ENCODE data around the gene OR2Y1.
"Not testable (repeated sequence)": the region's sequence is repeated elsewhere in the genome, so short reads cannot be mapped to it uniquely, and the experiment has no call there.

Gene OR2Y1, protein sequence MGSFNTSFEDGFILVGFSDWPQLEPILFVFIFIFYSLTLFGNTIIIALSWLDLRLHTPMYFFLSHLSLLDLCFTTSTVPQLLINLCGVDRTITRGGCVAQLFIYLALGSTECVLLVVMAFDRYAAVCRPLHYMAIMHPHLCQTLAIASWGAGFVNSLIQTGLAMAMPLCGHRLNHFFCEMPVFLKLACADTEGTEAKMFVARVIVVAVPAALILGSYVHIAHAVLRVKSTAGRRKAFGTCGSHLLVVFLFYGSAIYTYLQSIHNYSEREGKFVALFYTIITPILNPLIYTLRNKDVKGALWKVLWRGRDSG

DNA sequence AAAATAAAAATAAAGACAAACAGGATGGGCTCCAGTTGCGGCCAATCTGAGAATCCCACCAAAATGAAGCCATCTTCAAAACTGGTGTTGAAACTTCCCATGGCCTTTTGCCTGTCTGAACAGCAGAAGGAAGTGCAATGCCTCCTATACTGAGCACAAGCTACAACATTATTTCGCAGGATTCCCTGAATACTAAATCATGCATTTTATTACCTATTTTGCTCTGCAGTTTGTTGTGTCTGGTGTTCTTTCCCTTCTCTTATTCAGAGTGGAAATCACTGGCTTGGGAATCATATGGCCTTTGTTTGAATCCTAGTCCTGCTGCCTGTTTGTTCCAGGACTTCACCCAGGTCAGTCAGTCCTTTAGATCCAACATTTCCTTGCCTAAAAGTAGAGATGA is at the start of gene OR2Y1:
TSS of gene OR2Y1 (minus strand) at position 101 of the 400 bp plus-strand sequence. CDS start at position 101, 0 bp downstream.
- H3K36me3 ChIP-seq (ENCODE audit: control insufficient read depth, insufficient read depth, low read length): no peaks in the 10 kb centered on the region
- no peak within 1 kb of the TSS for H3K9ac ChIP-seq (ENCODE audit: low read length)
- no peaks in the 10 kb centered on the region for H3K4me1 ChIP-seq (ENCODE audit: control insufficient read depth, insufficient read depth, low read length)
- H3K27me3 ChIP-seq (ENCODE audit: control insufficient read depth, insufficient read depth, low read length): no peaks in the 10 kb centered on the region
- no peaks in the 10 kb centered on the region for H3K9me3 ChIP-seq (ENCODE audit: control insufficient read depth, low read length)
- H3K4me3 ChIP-seq (ENCODE audit: low read length): no peak within 1 kb of the TSS

DNA sequence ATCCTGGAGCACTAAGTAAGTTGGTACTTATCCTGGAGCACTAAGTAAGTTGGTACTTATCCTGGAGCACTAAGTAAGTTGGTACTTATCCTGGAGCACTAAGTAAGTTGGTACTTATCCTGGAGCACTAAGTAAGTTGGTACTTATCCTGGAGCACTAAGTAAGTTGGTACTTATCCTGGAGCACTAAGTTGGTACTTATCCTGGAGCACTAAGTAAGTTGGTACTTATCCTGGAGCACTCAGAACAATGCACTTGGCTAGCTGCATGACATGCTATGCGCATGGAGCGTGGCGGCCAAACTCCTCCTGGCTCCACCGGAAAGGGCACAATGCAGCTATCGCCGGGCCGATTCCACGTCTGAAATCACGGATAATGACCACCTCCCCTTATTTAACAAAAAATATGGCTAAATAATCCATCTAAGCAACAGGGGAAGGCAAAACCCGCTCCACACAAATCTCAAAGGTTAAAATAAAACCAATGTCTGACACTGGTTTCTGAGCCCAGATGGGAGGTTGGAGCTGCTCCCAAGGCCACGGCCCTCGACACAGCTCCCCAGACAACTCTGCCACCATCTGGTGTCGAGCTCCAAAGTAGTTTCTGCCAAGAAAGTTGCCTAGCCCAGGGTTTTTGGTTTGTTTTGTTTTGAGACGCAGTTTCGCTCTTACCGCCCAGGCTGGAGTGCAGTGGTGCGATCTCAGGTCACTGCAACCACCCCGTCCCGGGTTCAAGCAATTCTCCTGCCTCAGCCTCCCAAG is 49.0 kb upstream of the OR2Y1 start:
- not testable (repeated sequence) for H3K36me3 ChIP-seq (ENCODE audit: control insufficient read depth, insufficient read depth, low read length); H3K9me3 ChIP-seq (ENCODE audit: control insufficient read depth, low read length); H3K9ac ChIP-seq (ENCODE audit: low read length); H3K27me3 ChIP-seq (ENCODE audit: control insufficient read depth, insufficient read depth, low read length); H3K4me3 ChIP-seq (ENCODE audit: low read length)
- H3K4me1 ChIP-seq (ENCODE audit: control insufficient read depth, insufficient read depth, low read length): peaks cover 20% of the 10 kb centered on the region

DNA sequence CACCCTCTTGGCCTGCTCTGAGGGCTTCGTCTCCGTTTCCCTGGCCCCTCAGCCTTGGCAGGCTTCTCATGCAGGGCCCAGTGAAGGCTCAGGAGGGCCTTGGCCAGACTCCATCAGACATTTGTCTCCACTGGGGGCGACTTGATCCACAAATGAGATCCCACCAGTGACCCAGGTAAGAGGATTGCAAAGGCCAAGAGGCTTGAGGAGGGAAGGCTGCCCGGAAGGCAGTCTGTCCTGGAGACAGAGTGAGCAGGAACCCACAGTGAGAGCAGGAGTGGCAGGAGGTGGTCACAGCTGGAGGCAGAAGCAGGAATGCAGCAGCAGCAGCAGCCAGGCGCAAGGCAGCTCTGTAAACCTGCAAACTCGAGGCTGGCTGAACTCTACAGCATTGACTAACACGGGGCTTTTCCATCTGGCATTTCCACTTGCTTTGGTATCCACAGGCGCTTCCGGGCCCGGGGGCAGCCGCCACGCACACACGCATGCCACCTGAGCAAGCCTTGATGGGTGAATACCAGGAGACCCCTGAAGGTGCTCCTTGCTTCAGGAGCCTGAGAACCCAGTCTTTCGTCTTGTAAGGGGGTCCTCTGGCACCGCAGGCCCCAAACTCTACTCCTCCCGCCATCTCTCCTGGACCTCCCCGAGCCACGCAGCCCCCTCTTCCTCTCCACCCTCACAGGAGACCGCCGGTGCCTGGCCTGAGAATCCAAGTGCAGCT is 48.0 kb upstream of the OR2Y1 start:
- Histone ChIP-seq H3K27me3 (ENCODE audit: control insufficient read depth, insufficient read depth, low read length) (no peaks in the 10 kb centered on the region), H3K4me3 (ENCODE audit: low read length) (no peak overlapping the region), H3K36me3 (ENCODE audit: control insufficient read depth, insufficient read depth, low read length) (no peaks in the 10 kb centered on the region), H3K9me3 (ENCODE audit: control insufficient read depth, low read length) (no peaks in the 10 kb centered on the region), H3K4me1 (ENCODE audit: control insufficient read depth, insufficient read depth, low read length) (peaks cover 20% of the 10 kb centered on the region), H3K9ac (ENCODE audit: low read length) (no peak overlapping the region)

DNA sequence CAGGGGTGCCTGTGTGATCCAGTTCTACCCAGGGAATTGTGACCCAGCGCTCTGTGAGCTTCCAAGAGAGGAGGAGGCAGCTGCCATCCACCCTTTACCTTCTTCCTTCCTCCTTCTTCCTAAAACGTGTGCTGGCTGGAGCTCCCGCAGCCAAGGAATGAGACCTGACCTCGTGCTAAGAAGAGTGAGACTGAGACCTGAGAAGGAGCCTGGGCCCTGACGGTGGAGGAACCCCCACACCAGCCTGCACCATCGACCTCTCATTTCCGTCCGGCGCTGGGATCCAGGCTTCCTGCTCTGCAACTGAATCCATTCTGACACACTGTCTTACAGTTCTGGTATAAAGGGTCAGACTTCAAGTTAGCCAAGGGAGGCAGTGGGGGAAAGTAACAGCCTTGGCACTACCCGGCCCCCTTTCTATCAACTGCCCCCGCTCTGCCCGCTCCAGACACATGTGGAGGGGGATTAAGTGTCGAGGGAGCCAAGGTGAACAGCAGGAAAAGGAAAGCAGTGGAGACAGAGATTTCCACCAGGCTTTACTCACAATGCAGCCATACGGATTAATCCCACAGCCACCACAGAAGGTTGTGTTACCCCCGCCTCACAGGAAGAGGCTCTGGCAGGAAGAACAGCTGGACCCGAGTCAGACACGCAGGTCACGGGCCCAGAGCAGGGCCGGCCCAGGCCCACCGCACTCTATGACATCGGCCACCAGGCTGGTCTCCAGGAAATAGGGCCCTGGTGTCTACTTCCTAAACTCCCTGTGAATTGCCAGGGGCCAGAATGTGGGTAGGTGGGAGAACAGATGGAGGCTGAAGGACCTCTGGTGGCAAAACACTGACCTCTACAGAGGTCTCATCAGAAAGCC is 46.9 kb upstream of the OR2Y1 start:
- H3K36me3 ChIP-seq (ENCODE audit: control insufficient read depth, insufficient read depth, low read length): no peaks in the 10 kb centered on the region
- H3K9ac ChIP-seq (ENCODE audit: low read length): peak overlapping the region; percentile 42
- peaks cover 20% of the 10 kb centered on the region for H3K4me1 ChIP-seq (ENCODE audit: control insufficient read depth, insufficient read depth, low read length)
- H3K9me3 ChIP-seq (ENCODE audit: control insufficient read depth, low read length): no peaks in the 10 kb centered on the region
- H3K27me3 ChIP-seq (ENCODE audit: control insufficient read depth, insufficient read depth, low read length): no peaks in the 10 kb centered on the region
- H3K4me3 ChIP-seq (ENCODE audit: low read length): no peak overlapping the region

DNA sequence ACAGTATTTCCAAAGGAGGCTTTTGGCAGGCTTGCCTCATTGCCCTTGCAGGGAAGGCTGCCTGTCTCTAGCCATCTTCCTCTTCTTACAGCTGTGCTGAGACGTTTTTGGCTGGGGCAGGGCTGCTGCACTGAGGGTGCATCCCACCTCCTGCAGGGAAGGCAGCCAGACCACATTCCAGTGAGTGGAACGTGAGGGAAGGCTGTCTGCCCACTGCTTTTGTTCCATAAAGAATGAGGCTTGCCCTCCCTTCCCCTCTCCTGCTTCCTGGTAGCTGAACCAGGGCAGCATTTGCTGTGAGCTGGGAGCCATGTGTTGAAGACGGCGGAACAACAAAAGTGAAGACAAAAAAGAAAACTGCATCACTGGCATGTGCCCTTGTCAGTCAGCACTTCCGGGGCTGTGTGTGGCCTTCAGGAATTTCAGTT is 46.0 kb upstream of the OR2Y1 start:
- H3K27me3 ChIP-seq (ENCODE audit: control insufficient read depth, insufficient read depth, low read length): no peaks in the 10 kb centered on the region
- no peak overlapping the region for H3K4me3 ChIP-seq (ENCODE audit: low read length)
- H3K36me3 ChIP-seq (ENCODE audit: control insufficient read depth, insufficient read depth, low read length): no peaks in the 10 kb centered on the region
- H3K4me1 ChIP-seq (ENCODE audit: control insufficient read depth, insufficient read depth, low read length): peaks cover 20% of the 10 kb centered on the region
- H3K9me3 ChIP-seq (ENCODE audit: control insufficient read depth, low read length): no peaks in the 10 kb centered on the region
- peak overlapping the region; percentile 42 for H3K9ac ChIP-seq (ENCODE audit: low read length)

DNA sequence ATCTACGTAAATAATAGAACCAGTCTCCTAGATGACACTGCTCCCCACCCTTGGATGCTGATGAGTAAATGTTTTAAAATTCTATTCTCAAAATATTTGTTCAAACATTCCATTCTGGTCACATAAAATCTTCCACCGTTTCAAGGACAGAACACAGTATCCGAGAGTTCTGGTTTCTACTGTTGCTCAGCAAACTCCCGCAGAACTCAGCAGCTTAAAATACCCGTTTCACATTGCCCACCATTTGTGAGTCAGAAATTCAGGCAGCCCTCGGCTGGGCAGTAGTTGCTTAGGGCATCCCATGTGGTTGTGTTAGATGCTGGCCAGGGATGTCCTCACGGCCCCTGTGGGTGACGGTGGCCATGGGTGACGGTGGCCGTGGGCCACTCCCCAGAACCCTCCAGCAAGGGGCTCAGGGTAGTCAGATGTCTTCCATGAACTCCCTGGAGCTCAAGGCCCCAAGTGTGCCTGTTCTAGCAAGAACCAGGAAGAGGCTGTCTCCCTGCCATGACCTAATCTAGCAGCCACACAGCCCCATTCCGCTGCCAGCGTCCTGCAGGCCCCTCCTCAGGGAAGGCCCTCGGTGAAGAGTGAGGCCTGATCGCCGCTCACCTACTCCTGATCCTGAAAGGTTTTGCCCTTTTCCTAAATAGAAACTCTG is 45.4 kb upstream of the OR2Y1 start:
- Histone ChIP-seq H3K4me1 (ENCODE audit: control insufficient read depth, insufficient read depth, low read length) (peaks cover 20% of the 10 kb centered on the region), H3K9me3 (ENCODE audit: control insufficient read depth, low read length) (no peaks in the 10 kb centered on the region), H3K4me3 (ENCODE audit: low read length) (no peak overlapping the region), H3K9ac (ENCODE audit: low read length) (peak overlapping the region; percentile 42), H3K27me3 (ENCODE audit: control insufficient read depth, insufficient read depth, low read length) (no peaks in the 10 kb centered on the region), H3K36me3 (ENCODE audit: control insufficient read depth, insufficient read depth, low read length) (no peaks in the 10 kb centered on the region)

DNA sequence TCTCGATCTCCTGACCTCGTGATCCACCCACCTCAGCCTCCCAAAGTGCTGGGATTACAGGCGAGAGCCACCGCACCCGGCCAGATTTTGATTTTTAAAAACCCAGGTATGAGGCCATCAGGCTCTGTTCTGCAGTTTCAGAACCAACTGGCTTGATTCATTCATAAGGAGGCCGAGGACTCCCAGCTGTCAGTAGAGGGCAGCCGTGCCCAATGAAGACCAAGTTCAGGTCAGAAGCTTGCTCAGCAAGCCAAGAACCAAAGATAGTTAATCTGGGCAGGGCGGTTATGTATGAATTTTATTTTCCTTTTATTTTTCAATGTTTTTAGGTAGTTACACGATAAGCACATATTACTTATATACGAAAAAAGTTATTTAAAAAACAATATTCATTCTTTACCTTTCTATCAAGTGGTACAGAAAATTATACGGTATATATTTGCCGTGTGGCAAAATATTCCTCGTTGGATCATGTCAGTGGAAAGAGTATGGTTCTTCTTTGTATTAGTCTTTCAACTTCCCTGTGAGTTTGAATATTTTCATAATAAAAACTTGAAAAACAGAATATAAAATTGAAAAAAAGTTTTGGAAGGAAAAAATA is 44.7 kb upstream of the OR2Y1 start:
- H3K27me3 ChIP-seq (ENCODE audit: control insufficient read depth, insufficient read depth, low read length): no peaks in the 10 kb centered on the region
- H3K4me3 ChIP-seq (ENCODE audit: low read length): no peak overlapping the region
- H3K36me3 ChIP-seq (ENCODE audit: control insufficient read depth, insufficient read depth, low read length): no peaks in the 10 kb centered on the region
- H3K4me1 ChIP-seq (ENCODE audit: control insufficient read depth, insufficient read depth, low read length): peaks cover 20% of the 10 kb centered on the region
- no peak overlapping the region for H3K9ac ChIP-seq (ENCODE audit: low read length)
- no peaks in the 10 kb centered on the region for H3K9me3 ChIP-seq (ENCODE audit: control insufficient read depth, low read length)

DNA sequence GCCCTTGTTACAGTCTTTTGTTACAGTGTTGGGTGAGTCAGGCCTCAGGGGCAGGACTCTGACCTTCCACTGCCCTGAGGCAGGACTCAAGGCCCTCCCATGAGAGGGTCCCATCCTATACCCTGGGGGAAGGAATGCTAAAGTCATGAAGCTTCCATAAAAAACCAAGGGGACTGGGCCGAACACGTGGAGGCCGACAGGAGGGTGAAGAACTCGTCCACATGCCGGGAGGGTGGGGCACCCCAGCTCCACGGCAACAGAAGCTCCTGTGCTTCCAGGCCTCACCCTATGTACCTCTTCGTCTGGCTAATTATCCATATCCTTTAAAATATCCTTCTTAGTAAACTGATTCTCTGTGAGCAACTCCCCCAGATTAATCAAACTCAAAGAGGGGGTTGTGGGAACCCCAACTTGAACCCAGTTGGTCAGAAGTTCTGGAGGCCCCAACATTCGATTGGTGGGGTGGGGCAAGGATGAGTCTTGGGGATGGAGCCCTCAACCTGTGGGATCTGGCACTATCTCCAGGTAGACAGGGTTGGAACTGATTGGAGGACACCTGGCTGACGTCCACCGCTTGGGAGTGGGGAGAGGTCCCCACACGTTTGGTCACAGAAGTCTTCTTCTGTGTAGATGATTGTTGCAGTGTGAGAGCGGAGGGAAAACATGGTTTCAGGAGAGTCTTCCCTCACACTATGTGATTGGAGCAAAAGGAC is 43.6 kb upstream of the OR2Y1 start:
- Histone ChIP-seq H3K4me1 (ENCODE audit: control insufficient read depth, insufficient read depth, low read length) (peaks cover 20% of the 10 kb centered on the region), H3K36me3 (ENCODE audit: control insufficient read depth, insufficient read depth, low read length) (no peaks in the 10 kb centered on the region), H3K9me3 (ENCODE audit: control insufficient read depth, low read length) (no peaks in the 10 kb centered on the region), H3K27me3 (ENCODE audit: control insufficient read depth, insufficient read depth, low read length) (no peaks in the 10 kb centered on the region), H3K9ac (ENCODE audit: low read length) (no peak overlapping the region), H3K4me3 (ENCODE audit: low read length) (no peak overlapping the region)

DNA sequence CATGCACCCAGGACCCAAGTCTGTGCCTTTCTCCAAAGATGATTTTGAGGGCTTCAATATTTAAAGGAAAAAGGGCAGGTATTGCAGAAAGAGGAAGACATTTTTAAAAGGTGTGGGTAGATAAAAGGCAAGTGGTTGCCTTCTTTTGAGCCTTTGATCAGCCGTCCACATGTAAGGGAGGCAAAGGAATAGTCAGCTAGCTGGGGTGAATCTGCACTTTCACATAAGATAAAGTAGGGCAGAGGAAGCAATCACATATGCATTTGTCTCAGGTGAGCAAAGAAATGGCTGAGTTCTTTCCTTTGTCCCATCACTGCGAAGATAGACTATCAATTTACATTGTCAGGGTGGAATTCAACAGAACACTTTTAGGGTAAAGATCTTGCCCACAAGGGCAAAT is 42.9 kb upstream of the OR2Y1 start:
- Histone ChIP-seq H3K4me1 (ENCODE audit: control insufficient read depth, insufficient read depth, low read length) (peaks cover 20% of the 10 kb centered on the region), H3K9ac (ENCODE audit: low read length) (no peak overlapping the region), H3K27me3 (ENCODE audit: control insufficient read depth, insufficient read depth, low read length) (no peaks in the 10 kb centered on the region), H3K36me3 (ENCODE audit: control insufficient read depth, insufficient read depth, low read length) (no peaks in the 10 kb centered on the region), H3K4me3 (ENCODE audit: low read length) (no peak overlapping the region), H3K9me3 (ENCODE audit: control insufficient read depth, low read length) (no peaks in the 10 kb centered on the region)

DNA sequence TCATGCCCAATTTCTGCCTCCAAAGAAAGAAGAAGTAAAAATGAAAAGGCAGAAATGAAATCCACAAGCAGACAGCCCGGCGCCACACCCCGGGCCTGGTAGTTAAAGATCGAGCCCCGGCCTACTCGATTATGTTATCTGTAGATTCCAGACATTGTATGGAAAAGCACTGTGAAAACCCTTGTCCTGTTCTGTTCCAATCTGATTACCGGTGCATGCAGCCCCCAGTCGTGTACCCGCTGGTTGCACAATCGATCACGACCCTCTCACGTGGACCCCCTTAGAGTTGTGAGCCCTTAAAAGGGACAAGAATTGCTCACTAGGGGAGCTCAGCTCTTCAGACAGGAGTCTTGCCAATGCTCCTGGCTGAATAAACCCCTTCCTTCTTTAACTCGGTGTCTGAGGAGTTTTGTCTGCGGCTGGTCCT is 42.1 kb upstream of the OR2Y1 start:
- peaks cover 18% of the 10 kb centered on the region for H3K4me1 ChIP-seq (ENCODE audit: control insufficient read depth, insufficient read depth, low read length)
- H3K9me3 ChIP-seq (ENCODE audit: control insufficient read depth, low read length); H3K4me3 ChIP-seq (ENCODE audit: low read length); H3K36me3 ChIP-seq (ENCODE audit: control insufficient read depth, insufficient read depth, low read length); H3K27me3 ChIP-seq (ENCODE audit: control insufficient read depth, insufficient read depth, low read length); H3K9ac ChIP-seq (ENCODE audit: low read length): not testable (repeated sequence)
